PC-3 (cell line): ENCODE measurements around the gene MIEF1.

Source experiments
- EZH2 ChIP-seq: fragments of 300-600 bp; sonication (generic); IDR thresholded peaks from one replicate; pipeline ENCODE4 v1.6.1; 2017; ENCODE audit warnings: antibody characterized with exemption, mild to moderate bottlenecking, low read length; ENCODE audit not compliant: unreplicated experiment
- EZH2phosphoT487 ChIP-seq: fragments of 300-600 bp; sonication (generic); IDR thresholded peaks from 2 replicates; pipeline ENCODE4 v1.6.1; 2018; ENCODE audit warnings: mild to moderate bottlenecking, antibody characterized with exemption, low read length, borderline replicate concordance
- TF ChIP-seq, protein P1 (sequence below): fragments of 300-600 bp; sonication (generic); conservative IDR thresholded peaks from 2 replicates; pipeline ENCODE4 v1.5.1; 2017; ENCODE audit warnings: antibody characterized with exemption, low read depth, mild to moderate bottlenecking, low read length

DNA sequence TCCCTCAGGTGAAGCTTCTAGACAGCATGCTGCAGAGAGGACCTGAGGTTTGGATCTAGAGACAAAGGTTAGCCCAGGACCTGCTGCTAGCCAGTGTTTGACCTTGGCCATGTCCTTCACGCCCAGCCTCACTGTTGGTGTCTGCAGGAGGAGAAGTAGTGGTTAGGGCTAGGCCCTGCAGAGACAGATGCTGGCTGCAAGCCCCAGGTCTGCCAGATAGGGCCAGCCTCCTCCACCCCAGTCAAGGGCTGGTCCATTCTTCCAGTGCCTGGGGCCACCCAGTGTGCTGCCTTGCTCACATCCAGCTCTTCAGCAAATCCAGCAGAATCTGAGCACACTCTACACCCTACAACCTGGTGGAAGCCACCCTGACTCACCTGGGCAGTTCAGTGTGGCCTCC, 21.5 kb upstream of the MIEF1 start:
- TF ChIP-seq, protein P1, sequence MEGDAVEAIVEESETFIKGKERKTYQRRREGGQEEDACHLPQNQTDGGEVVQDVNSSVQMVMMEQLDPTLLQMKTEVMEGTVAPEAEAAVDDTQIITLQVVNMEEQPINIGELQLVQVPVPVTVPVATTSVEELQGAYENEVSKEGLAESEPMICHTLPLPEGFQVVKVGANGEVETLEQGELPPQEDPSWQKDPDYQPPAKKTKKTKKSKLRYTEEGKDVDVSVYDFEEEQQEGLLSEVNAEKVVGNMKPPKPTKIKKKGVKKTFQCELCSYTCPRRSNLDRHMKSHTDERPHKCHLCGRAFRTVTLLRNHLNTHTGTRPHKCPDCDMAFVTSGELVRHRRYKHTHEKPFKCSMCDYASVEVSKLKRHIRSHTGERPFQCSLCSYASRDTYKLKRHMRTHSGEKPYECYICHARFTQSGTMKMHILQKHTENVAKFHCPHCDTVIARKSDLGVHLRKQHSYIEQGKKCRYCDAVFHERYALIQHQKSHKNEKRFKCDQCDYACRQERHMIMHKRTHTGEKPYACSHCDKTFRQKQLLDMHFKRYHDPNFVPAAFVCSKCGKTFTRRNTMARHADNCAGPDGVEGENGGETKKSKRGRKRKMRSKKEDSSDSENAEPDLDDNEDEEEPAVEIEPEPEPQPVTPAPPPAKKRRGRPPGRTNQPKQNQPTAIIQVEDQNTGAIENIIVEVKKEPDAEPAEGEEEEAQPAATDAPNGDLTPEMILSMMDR, result no peak
- TF ChIP-seq EZH2 (no peak), EZH2phosphoT487 (no peak)
